HepG2 (cell line): ENCODE results near the gene PCDHGB1. TPM values are rescaled to one million over a fixed set of nuclear protein-coding genes. Genes with fewer than 3 reads are reported as not detected.

Experiments used
- CREM ChIP-seq, 2 experiments: sonication (generic) in 1 of 2; formaldehyde crosslinking in 1 of 2; IDR thresholded peaks; 2 replicates each; pipeline versions ENCODE4 v1.4.0 to v1.6.1; 2016 to 2020; ENCODE audit warnings: antibody characterized with exemption in 1 of 2, mild to moderate bottlenecking in 1 of 2, missing genetic modification reagents in 1 of 2
- FLYWCH1 ChIP-seq: sonication (generic); formaldehyde crosslinking; IDR thresholded peaks from 2 replicates; pipeline ENCODE4 v1.8.1; 2023; ENCODE audit warnings: mild to moderate bottlenecking, missing genetic modification reagents
- GABPA ChIP-seq, 2 experiments: IDR thresholded peaks; 2 replicates each; pipeline ENCODE4 v1.6.1; 2011 to 2016; ENCODE audit warnings: low read depth in 2 of 2, low read length in 1 of 2, missing biosample characterization in 1 of 2, missing genetic modification characterization in 1 of 2
- MBNL3 ChIP-seq: fragments of 250-450 bp; sonication (Bioruptor Pico); conservative IDR thresholded peaks from 2 replicates; pipeline ENCODE4 v1.8.0; 2022; ENCODE audit warnings: mild to moderate bottlenecking, inconsistent platforms
- PRMT3 ChIP-seq: sonication (generic); formaldehyde crosslinking; IDR thresholded peaks from 2 replicates; pipeline ENCODE4 v1.8.1; 2022; ENCODE audit warnings: low read depth, mild to moderate bottlenecking, moderate library complexity, missing genetic modification reagents, borderline replicate concordance
- RBM22 ChIP-seq: fragments of 200-400 bp; formaldehyde crosslinking; optimal IDR thresholded peaks from 2 replicates; pipeline ENCODE3; 2017; ENCODE audit warnings: mild to moderate bottlenecking, low read length, moderate library complexity
- TP53 ChIP-seq: sonication (generic); formaldehyde crosslinking; conservative IDR thresholded peaks from 2 replicates; pipeline ENCODE4 v1.4.0; 2020; ENCODE audit warnings: missing genetic modification reagents
- ZFP82 ChIP-seq: sonication (generic); formaldehyde crosslinking; IDR thresholded peaks from 2 replicates; pipeline ENCODE4 v1.5.1; 2020; ENCODE audit warnings: mild to moderate bottlenecking, missing genetic modification reagents, borderline replicate concordance
- ZNF569 ChIP-seq: sonication (generic); formaldehyde crosslinking; IDR thresholded peaks from 2 replicates; pipeline ENCODE4 v1.5.0; 2020; ENCODE audit warnings: mild to moderate bottlenecking, missing genetic modification reagents, moderate library complexity, borderline replicate concordance
- ZNF780A ChIP-seq: sonication (generic); formaldehyde crosslinking; IDR thresholded peaks from 2 replicates; pipeline ENCODE4 v1.8.0; 2022; ENCODE audit warnings: mild to moderate bottlenecking, missing genetic modification reagents, moderate library complexity
- ZNF839 ChIP-seq: sonication (generic); formaldehyde crosslinking; IDR thresholded peaks from 2 replicates; pipeline ENCODE4 v1.4.0; 2020; ENCODE audit warnings: missing genetic modification reagents, mild to moderate bottlenecking, borderline replicate concordance
- ZSCAN12 ChIP-seq: sonication (generic); formaldehyde crosslinking; IDR thresholded peaks from 2 replicates; pipeline ENCODE4 v1.9.0; 2021; ENCODE audit warnings: mild to moderate bottlenecking, missing genetic modification reagents
- polyA plus RNA-seq, 8 experiments: library from polyadenylated mRNA; depleted of rRNA in 3 of 8; stranded (reverse) in 7 of 8; unstranded in 1 of 8; fragments of >200 nt; fragmentation: Illumina TruSeq in 4 of 8; extraction: Trizol in 4 of 8; gene quantifications; 2 replicates each; pipeline versions ENCODE4 v1.2.1 to v1.2.3, GENCODE V29; 2011 to 2016; ENCODE audit warnings: low read depth in 4 of 8, missing spikeins in 1 of 8, mixed read lengths in 1 of 8; ENCODE audit not compliant: insufficient read depth in 1 of 8
- total RNA-seq, 5 experiments: library from RNA; depleted of rRNA; stranded (reverse); fragments of >200 nt; fragmentation: Illumina TruSeq; extraction: Trizol; gene quantifications; 2 replicates each; pipeline ENCODE4 v1.2.3, GENCODE V29; 2016; ENCODE audit warnings: low read depth in 1 of 5
- TF ChIP-seq, protein P1 (sequence below): sonication (generic); formaldehyde crosslinking; IDR thresholded peaks from one replicate; pipeline ENCODE4 v1.5.1; 2020; ENCODE audit warnings: mild to moderate bottlenecking, missing genetic modification reagents; ENCODE audit errors: not compliant biosample characterization
- TF ChIP-seq, protein P2 (sequence below): sonication (generic); formaldehyde crosslinking; IDR thresholded peaks from 2 replicates; pipeline ENCODE4 v1.9.0; 2021; ENCODE audit warnings: missing genetic modification reagents, mild to moderate bottlenecking, borderline replicate concordance

The PCDHGB1 gene
- total and polyA plus RNA-seq, 2 of the 13 experiments (the other 11 are each of a cell fraction or from before 2014, with no cell fraction given) = 1.0 to 2.6 TPM

DNA sequence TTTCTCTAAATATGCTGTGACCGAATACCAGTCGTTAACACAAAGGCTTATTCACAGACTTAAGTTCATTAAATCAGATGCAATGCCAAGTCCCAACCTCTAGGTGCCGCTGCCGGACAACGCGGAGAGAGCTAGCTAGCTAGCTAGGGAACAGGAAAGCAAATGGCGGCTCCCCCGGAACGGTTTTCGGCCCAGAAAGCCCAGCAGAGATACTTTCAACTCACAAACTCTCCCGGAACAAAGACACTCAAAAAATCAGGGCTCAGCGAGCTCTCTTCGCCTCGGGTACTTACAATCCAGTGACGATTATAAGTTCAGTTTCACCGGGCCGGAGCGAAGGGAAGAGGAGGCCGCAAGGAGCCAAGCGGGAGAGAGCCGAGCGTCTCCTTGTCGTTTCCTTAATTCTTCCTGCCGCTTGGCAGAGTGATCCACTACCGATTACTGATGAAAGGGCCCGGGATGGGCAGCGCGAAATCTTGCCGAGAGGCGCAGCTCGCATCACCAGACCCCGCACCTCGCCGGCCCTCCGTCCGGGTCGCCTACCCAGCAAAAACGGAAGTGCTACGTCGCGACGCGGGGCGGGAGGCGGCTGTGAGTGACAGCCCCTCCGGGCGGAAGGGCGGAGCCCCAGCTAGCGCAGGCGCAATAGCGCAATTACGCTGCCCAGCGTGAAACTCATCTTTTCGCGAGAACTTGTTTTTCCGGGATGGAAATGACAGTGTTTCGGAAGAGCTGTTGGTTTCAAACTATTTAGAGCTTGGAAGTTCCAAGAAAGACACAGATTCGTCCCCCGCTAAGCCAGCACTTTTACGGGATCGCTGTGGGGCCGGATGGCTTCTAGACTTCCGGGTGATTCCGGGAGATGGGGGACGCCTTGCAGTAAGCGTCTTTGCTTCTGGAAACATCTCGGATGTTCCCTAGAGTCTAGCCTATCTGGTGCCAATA, 29.4 kb upstream of the PCDHGB1 start, which contains the start of gene TAF7 (continued):
- TF ChIP-seq, protein P1, sequence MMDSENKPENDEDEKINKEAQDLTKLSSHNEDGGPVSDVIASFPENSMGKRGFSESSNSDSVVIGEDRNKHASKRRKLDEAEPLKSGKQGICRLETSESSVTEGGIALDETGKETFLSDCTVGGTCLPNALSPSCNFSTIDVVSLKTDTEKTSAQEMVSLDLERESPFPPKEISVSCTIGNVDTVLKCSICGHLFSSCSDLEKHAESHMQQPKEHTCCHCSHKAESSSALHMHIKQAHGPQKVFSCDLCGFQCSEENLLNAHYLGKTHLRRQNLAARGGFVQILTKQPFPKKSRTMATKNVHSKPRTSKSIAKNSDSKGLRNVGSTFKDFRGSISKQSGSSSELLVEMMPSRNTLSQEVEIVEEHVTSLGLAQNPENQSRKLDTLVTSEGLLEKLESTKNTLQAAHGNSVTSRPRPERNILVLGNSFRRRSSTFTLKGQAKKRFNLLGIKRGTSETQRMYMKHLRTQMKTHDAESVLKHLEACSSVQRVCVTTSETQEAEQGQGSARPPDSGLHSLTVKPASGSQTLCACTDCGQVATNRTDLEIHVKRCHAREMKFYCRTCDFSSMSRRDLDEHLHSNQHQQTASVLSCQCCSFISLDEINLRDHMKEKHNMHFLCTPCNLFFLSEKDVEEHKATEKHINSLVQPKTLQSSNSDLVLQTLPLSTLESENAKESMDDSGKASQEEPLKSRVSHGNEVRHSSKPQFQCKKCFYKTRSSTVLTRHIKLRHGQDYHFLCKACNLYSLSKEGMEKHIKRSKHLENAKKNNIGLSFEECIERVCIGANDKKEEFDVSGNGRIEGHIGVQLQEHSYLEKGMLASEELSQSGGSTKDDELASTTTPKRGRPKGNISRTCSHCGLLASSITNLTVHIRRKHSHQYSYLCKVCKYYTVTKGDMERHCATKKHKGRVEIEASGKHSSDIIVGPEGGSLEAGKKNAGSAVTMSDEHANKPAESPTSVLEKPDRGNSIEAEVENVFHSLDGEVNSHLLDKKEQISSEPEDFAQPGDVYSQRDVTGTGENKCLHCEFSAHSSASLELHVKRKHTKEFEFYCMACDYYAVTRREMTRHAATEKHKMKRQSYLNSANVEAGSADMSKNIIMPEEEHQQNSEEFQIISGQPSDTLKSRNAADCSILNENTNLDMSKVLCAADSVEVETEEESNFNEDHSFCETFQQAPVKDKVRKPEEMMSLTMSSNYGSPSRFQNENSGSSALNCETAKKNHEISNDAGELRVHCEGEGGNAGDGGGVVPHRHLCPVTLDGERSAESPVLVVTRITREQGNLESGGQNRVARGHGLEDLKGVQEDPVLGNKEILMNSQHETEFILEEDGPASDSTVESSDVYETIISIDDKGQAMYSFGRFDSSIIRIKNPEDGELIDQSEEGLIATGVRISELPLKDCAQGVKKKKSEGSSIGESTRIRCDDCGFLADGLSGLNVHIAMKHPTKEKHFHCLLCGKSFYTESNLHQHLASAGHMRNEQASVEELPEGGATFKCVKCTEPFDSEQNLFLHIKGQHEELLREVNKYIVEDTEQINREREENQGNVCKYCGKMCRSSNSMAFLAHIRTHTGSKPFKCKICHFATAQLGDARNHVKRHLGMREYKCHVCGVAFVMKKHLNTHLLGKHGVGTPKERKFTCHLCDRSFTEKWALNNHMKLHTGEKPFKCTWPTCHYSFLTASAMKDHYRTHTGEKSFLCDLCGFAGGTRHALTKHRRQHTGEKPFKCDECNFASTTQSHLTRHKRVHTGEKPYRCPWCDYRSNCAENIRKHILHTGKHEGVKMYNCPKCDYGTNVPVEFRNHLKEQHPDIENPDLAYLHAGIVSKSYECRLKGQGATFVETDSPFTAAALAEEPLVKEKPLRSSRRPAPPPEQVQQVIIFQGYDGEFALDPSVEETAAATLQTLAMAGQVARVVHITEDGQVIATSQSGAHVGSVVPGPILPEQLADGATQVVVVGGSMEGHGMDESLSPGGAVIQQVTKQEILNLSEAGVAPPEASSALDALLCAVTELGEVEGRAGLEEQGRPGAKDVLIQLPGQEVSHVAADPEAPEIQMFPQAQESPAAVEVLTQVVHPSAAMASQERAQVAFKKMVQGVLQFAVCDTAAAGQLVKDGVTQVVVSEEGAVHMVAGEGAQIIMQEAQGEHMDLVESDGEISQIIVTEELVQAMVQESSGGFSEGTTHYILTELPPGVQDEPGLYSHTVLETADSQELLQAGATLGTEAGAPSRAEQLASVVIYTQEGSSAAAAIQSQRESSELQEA (CRISPR knock-in tag) = peak; percentile 87
- no peak for TF ChIP-seq PRMT3 (CRISPR knock-in tag)
- TF ChIP-seq FLYWCH1 = no peak
- 0 out of 2 replicates have a peak, but pooled peaks have one; percentile 16 for TF ChIP-seq TP53 (CRISPR knock-in tag)
- TF ChIP-seq ZNF839 (CRISPR knock-in tag) = 0 out of 2 replicates have a peak, but pooled peaks have one; percentile 51
- TF ChIP-seq CREM (IDR thresholded peaks at IDR 0.05) = peak; percentile 75
- TF ChIP-seq CREM (CRISPR knock-in tag; IDR thresholded peaks at IDR 0.05) = no peak
- peak; percentile 88 for TF ChIP-seq ZFP82 (CRISPR knock-in tag)
- TF ChIP-seq GABPA (IDR thresholded peaks at IDR 0.05; ENCODE audit: low read depth, low read length) = peak; percentile 81
- peak; percentile 93 for TF ChIP-seq GABPA (CRISPR knock-in tag; IDR thresholded peaks at IDR 0.05; ENCODE audit: low read depth)
- TF ChIP-seq MBNL3 (CRISPR knock-in tag) = no peak
- no peak for TF ChIP-seq RBM22
- TF ChIP-seq ZNF780A = peak; percentile 86; the same call in 1 of the 2 replicates
- peak; percentile 78; the same call in 1 of the 2 replicates for TF ChIP-seq ZSCAN12 (CRISPR knock-in tag)
- TF ChIP-seq, protein P2, sequence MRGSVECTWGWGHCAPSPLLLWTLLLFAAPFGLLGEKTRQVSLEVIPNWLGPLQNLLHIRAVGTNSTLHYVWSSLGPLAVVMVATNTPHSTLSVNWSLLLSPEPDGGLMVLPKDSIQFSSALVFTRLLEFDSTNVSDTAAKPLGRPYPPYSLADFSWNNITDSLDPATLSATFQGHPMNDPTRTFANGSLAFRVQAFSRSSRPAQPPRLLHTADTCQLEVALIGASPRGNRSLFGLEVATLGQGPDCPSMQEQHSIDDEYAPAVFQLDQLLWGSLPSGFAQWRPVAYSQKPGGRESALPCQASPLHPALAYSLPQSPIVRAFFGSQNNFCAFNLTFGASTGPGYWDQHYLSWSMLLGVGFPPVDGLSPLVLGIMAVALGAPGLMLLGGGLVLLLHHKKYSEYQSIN = no peak
- no peak for TF ChIP-seq ZNF569
